ENCODE results near the gene LRRC4C. TPM values are rescaled to one million over a fixed set of nuclear protein-coding genes. Genes with fewer than 3 reads are reported as not detected.

LRRC4C gene
- total RNA-seq, 2 donors from 2014 or later, result 0.42 TPM; not detected in 1

- intact Hi-C loops (cut with DNase I), result no loop called here
Observed at GRCh38 chr11:41206388-41206787, 253.1 kb downstream of the LRRC4C start.

DNA sequence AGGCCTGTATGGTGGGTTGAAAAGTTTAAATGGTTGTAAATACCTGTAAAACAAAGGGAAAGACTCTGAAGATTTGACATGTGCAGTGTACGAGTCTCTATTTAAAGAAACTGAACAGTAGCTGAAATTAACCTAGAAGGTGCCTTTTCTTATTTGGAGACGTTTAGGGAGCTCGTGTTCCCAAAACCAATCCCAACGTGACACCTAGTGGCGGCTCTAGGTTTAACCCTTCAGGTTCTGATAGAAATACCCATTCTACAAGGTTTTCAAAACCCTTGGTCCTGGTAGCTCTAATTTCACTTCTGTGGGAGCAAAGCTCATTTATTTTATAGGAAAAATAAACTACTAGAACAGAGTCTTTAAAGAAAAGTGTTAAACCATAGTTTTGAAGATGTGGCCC is 258.3 kb downstream of the LRRC4C start:
- H3K27ac ChIP-seq, result no peak overlapping the region
- no peaks in the 10 kb centered on the region for H3K27me3 ChIP-seq
- no peak for DNase-seq
- TF ChIP-seq, protein P1, sequence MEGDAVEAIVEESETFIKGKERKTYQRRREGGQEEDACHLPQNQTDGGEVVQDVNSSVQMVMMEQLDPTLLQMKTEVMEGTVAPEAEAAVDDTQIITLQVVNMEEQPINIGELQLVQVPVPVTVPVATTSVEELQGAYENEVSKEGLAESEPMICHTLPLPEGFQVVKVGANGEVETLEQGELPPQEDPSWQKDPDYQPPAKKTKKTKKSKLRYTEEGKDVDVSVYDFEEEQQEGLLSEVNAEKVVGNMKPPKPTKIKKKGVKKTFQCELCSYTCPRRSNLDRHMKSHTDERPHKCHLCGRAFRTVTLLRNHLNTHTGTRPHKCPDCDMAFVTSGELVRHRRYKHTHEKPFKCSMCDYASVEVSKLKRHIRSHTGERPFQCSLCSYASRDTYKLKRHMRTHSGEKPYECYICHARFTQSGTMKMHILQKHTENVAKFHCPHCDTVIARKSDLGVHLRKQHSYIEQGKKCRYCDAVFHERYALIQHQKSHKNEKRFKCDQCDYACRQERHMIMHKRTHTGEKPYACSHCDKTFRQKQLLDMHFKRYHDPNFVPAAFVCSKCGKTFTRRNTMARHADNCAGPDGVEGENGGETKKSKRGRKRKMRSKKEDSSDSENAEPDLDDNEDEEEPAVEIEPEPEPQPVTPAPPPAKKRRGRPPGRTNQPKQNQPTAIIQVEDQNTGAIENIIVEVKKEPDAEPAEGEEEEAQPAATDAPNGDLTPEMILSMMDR (IDR thresholded peaks at IDR 0.05), result no peak
- H3K36me3 ChIP-seq, result no peaks in the 10 kb centered on the region
- H3K9ac ChIP-seq (ENCODE audit: low read depth in 2 of 2, low read length in 2 of 2), result no peak overlapping the region
- no peak overlapping the region for H3K4me3 ChIP-seq
- intact Hi-C loops (cut with DNase I), result no loop called here
- no peaks in the 10 kb centered on the region for H3K9me3 ChIP-seq
- no peaks in the 10 kb centered on the region for H3K4me1 ChIP-seq

More at GRCh38 chr11:41206388-41206787, 253.1 kb downstream of the LRRC4C start:
- no peak for DNase-seq
- Histone ChIP-seq H3K4me1 (no peaks in the 10 kb centered on the region), H3K27me3 (no peaks in the 10 kb centered on the region), H3K36me3 (no peaks in the 10 kb centered on the region), H3K9ac (ENCODE audit: low read depth in 2 of 2, low read length in 2 of 2) (no peak overlapping the region), H3K4me3 (no peak overlapping the region), H3K9me3 (no peaks in the 10 kb centered on the region), H3K27ac (no peak overlapping the region)
- TF ChIP-seq, protein P1 (IDR thresholded peaks at IDR 0.05), result no peak

- intact Hi-C loops (cut with DNase I), result no loop called here
- no peaks in the 10 kb centered on the region for H3K4me1 ChIP-seq
- H3K9ac ChIP-seq (ENCODE audit: low read depth in 2 of 2, low read length in 2 of 2), result no peak overlapping the region
- no peaks in the 10 kb centered on the region for H3K36me3 ChIP-seq
- H3K4me3 ChIP-seq, result no peak overlapping the region
- TF ChIP-seq, protein P1 (IDR thresholded peaks at IDR 0.05), result no peak
- H3K27ac ChIP-seq, result no peak overlapping the region
- no peaks in the 10 kb centered on the region for H3K27me3 ChIP-seq
- H3K9me3 ChIP-seq, result no peaks in the 10 kb centered on the region
- no peak for DNase-seq
Observed at GRCh38 chr11:41190437-41191082, 268.9 kb downstream of the LRRC4C start.

DNA sequence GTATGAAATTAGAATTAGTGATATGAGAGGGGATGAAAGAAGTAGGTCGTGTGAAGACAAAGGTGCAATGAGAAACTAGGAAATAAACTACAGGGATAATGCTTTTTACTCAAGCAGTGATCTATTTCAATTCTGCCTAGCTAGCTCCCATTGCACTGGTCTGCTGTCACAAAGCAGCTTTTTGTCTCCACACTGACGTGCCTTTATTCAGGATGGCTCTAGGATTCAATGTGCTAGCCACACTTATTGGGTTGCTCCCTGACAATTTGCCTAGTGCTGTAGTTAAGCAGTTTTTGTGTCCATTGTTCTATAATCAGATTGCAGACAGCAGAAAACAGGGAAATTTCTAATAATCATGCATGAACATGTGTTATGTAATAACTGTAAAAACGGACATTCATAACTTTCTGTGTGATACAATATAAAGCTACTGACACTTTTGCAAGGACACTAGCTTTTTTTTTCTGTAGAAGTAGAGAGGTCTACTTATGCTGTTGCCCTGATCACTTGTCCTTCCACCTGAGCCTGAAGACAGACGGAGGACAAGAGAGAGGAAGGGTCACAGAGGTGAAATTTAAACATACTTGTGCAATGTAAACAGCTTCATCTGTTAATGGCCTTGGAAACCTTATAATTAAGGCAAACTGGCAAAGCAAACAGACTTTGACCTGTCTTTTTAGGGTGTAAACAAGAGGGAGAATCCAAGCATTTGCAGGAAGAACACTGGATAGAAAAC is 269.6 kb downstream of the LRRC4C start:
- H3K27me3 ChIP-seq, result no peaks in the 10 kb centered on the region
- H3K4me1 ChIP-seq, result no peaks in the 10 kb centered on the region
- H3K36me3 ChIP-seq, result no peaks in the 10 kb centered on the region
- H3K4me3 ChIP-seq, result no peak overlapping the region
- no peak overlapping the region for H3K9ac ChIP-seq (ENCODE audit: low read depth in 2 of 2, low read length in 2 of 2)
- intact Hi-C loops (cut with DNase I), result no loop called here
- no peaks in the 10 kb centered on the region for H3K9me3 ChIP-seq
- no peak overlapping the region for H3K27ac ChIP-seq
- TF ChIP-seq, protein P1 (IDR thresholded peaks at IDR 0.05), result no peak
- DNase-seq, result no peak

DNA sequence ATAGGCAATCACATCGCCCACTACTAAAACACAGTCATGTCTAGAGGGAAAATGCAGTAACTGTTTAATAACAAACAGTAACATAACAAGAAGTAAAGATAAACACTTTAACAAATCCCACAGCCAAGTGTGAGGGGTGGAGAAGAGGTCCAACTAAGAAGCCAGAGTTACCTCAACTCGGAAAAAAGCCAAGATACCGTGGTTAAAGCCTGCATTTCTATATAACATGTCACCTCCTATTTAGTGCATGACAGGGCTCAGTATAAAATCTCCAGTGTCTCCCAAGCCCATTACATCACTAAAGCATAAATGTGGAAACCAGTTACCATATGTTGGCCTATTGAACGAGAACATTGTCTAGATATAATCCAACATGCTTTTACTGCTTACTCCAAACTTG is 281.7 kb downstream of the LRRC4C start:
- no peak for DNase-seq
- no peak overlapping the region for H3K27ac ChIP-seq
- no peak overlapping the region for H3K4me3 ChIP-seq
- H3K9me3 ChIP-seq, result no peaks in the 10 kb centered on the region
- TF ChIP-seq, protein P1 (IDR thresholded peaks at IDR 0.05), result no peak
- no peak overlapping the region for H3K9ac ChIP-seq (ENCODE audit: low read depth in 2 of 2, low read length in 2 of 2)
- no peaks in the 10 kb centered on the region for H3K27me3 ChIP-seq
- H3K36me3 ChIP-seq, result no peaks in the 10 kb centered on the region
- intact Hi-C loops (cut with DNase I), result no loop called here
- no peaks in the 10 kb centered on the region for H3K4me1 ChIP-seq
